ENCODE results near the gene ASB4.
"Not testable (repeated sequence)": the region's sequence is repeated elsewhere in the genome, so short reads cannot be mapped to it uniquely, and the experiment has no call there.

ASB4 gene

DNA sequence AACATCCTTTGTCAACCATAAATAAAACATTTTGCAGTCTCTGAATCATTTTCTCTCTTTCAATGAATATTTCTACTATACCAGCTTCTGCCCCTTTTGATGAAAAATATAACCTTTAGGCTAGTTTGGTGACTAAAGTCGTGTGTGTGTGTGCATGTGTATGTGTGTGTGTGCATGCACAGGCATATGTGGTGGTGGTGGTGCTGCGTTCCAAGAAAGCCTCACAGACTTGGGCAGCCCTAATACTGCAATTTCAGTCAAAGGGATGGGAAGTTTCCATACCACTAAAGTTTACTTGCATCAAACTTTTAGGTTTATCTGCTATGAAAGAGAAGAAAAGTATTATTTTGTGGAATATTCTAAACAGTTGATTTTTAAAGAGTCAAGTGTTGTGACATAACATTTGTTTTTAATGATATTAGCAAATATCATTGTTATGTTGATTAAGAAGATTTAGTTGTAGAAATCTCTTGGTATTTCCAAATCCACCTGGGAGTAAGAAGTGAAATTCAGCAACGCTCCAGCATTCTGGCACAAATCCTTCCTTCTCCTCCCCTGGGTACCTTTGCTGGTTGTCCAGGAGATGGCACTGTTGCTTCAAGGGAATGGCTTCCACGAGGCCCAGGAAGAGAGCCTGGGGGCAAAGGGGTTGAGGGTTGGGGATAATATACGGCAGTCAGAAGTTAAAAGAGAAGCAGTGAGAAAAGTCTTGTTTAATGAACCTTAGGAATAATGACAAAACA lies 41.5 kb downstream of the ASB4 start:
- peak; percentile 63 for DNase-seq (ENCODE audit: low read depth)

DNA sequence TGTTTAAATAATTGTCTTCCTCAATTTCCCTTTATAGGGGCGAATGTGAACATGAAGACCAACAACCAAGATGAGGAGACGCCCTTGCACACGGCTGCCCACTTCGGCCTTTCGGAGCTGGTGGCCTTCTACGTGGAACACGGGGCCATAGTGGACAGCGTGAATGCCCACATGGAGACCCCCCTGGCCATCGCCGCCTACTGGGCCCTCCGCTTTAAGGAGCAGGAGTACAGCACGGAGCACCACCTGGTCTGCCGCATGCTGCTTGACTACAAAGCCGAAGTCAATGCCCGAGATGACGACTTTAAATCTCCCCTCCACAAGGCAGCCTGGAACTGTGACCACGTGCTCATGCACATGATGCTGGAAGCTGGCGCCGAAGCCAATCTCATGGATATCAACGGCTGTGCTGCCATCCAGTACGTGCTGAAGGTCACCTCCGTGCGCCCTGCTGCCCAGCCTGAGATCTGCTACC lies 42.1 kb downstream of the ASB4 start:
- no peak for DNase-seq (ENCODE audit: low read depth)

DNA sequence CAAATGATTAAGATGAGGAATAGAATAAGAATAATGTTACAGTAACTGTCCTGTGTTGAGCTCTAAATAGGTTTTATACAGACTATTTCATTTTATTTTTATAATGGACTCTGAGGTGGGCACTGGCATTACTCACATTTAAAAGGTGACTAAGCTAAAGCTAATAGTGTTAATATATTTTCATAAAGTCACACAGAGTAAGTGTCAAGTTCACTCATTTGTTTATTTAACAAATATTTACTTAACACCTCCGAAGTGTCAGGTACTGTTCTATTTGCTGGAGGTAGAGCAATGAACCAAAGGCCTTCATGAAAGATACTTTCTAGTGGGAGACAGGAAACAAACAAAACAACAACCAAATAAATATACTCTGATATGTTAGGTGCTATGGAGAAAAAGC lies 44.0 kb downstream of the ASB4 start:
- no peak for DNase-seq (ENCODE audit: low read depth)

DNA sequence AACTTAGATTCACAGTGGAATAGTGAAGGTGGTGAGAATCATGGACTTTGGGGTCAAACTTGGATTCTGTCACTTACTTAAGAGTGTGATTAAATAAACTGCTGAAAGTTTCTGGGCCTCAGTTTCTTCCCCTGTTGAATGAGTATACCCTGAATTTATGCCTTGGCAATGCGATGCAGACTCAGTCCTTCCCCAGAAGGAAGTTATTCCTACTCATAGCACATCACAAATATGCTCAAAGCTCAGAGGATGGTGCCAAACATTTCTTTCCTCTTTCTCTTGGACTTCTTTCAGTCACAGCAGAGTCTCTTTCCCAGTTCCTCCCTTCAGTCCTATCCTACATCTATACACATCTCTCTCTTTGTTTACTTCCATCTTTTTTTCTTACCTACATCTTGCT lies 45.1 kb downstream of the ASB4 start:
- DNase-seq (ENCODE audit: low read depth), result no peak

DNA sequence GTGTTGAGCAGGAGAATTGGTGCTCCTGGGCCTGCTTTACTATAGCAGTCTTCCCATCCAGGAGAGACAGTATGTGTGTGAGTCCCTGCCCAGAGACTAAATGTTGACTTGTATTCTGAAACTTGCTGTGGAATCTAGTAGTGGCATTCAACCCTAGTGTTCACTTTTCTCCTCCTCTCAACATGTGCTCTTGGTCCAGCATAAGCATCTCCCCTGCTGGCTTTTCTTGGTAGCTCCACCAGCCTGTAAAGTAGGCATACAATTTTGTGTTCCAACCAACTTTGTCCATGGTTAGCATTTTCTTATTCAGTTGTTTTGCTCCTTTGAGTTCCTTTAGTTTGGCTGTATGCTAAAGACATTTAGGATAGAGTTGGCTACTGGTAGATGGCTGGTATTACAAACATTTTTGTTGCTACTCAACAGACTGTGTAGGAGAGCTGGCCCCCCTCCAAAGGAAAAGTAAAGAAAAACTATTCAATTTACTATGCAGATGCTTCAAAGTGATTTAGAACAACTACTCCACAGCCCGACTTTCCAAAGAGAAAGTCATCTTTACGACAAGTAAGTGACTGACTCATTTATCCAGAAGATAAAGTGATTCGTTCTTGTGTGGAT lies 46.0 kb downstream of the ASB4 start:
- peak; percentile 6 for DNase-seq (ENCODE audit: low read depth)

DNA sequence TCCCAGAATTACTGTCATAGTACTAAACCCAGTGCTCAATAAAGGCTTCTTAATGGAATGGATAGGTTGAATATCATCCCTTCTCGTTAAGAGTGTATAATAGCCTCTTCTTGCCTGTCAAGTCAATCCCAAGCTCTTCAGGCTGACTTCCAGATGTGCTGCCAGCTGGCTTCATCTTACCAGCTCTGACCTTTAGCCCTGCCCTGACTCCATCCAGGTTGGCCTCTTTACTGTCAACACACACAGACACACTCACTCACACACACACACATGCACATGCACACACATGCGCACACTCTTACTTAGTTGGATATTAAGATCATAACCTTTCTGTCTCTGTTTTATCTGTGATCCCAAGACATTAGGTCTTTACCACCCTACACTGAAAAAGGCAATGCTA lies 49.1 kb downstream of the ASB4 start:
- DNase-seq (ENCODE audit: low read depth), result no peak

DNA sequence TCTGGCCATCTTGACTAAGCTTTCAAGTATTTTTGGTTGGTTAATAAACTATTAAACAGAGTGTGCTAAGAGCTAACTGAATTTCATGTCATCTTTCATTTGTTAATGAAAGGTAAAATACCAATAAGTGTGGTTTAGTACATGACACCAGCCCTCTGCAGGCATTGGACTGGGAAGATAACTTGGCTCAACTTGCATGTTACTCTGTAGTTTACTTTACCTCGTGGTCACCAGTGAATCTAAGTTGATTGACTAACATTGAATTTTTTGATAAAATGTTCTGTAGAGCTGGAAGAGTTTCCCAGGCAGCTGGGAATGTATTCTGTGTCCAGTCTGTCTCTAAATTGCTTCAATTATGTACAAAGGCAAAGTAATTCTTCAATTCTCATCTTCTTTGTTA lies 49.9 kb downstream of the ASB4 start:
- DNase-seq (ENCODE audit: low read depth), result no peak

DNA sequence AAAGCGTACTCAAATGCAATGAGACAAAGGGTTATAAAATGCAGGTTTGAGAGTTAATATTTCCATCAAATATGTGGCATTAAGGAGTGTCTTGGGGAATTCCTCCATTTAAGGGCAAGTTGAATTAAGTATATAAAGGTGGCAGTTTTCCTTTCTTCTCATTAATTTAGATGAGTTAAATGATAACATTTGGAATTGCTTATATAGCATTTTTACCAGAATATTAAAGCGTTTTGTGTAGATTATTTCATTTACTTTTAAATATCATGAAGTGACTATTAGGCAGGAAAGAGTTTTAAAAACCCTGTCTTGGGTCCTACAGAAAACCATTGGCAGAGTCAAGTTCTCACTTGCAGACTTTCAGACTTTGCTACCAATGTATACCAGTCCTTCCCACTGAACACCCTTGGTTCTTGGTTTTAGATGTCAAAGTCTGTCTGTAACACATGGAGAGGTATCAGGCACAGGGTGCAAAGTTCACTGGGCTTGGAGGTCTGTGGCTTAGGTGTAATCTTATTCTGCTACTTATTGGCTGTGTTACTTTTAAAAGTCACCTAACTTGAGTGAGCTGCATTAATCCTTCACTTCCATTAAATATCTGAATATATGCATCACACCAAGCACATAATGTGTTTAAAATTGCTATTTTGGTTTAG lies 51.0 kb downstream of the ASB4 start:
- DNase-seq (ENCODE audit: low read depth), result no peak

DNA sequence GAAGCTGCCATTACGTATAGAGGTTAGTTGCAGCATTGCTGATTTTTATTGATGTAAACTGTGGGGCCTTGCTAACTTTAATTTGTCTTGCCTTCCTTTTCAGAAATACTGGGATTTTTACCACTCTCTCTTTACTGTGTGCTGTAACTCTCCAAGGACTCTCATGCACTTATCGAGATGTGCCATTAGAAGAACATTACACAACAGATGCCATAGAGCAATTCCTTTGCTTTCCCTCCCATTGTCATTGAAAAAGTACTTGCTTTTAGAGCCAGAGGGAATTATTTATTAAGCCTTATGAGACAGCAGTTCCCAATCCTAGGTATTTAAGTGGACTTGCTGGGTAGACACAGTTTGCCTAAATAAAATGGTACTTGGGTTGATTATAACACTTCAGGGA lies 51.7 kb downstream of the ASB4 start:
- no peak for DNase-seq (ENCODE audit: low read depth)

DNA sequence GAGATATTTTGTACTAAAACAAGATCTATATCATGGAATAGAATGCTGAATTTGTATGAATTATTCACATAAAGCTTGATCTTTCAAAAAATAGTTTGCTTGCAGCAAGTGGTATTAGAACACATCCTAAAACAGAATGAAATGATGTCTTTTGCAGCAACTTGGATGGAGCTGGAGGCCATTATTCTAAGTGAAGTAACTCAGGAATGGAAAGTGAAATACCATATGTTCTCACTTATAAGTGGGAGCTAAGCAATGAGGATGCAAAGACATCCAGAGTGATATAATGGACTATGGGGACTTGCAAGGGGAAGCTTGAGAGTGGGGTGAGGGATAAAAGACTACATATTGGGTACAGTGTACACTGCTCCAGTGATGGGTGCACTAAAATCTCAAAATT lies 53.7 kb downstream of the ASB4 start:
- no peak for DNase-seq (ENCODE audit: low read depth)

DNA sequence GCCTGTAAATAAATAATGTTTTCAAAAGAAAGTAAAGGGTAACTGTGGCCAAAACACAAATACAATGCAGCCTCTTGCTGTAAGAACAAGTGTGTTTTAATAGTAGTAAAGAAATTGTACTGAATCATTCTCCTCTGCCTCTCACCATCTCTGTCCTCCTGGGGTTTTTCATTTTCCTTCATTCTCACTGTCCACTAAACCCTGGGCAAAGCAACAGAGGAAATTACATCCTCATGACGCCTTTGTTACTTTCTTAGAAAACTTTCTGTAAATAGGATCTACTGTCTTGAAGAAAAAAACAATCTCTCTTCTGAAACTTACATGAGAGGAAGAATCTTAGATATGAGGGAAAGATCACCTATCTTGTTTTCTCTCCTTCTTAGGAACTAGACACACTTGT lies 54.6 kb downstream of the ASB4 start:
- no peak for DNase-seq (ENCODE audit: low read depth)

DNA sequence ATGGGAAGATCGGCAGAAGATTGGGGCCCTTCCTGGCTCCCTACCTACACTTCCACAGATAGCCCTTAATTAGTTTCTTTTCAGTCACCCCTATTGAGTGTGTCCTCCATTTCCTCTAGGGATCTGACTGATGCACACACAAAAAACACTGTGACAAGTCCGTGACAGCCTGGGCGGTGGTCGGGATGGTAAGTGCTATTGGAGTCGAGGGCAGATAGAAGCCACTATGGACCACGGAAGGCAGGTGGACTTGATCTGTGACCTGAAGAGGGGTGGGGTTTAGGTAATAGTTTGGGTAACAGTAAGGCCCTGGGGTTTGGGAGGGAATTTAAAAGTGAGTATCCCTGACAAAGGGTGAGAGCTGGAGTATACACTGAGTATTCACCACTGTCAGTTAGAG lies 57.6 kb downstream of the ASB4 start:
- no peak for DNase-seq (ENCODE audit: low read depth)

DNA sequence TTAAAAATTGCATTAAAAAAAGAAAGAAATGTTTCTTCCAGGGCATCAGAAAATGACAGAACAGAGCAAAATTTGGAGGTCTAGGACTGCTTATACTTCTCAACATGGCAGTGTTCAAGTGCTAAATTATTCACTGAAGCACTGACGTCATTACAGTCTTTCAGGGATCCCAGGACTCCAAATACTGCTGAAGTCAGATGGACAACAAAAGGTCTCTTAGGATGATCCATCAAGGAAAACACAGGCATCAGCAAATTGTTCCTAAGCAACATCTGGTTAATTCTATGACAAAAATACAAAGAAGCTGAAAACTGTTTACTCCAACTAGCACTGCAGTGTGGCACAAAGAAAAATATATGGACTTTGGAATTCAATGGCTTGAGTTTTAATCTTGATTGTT lies 58.4 kb downstream of the ASB4 start:
- no peak for DNase-seq (ENCODE audit: low read depth)

DNA sequence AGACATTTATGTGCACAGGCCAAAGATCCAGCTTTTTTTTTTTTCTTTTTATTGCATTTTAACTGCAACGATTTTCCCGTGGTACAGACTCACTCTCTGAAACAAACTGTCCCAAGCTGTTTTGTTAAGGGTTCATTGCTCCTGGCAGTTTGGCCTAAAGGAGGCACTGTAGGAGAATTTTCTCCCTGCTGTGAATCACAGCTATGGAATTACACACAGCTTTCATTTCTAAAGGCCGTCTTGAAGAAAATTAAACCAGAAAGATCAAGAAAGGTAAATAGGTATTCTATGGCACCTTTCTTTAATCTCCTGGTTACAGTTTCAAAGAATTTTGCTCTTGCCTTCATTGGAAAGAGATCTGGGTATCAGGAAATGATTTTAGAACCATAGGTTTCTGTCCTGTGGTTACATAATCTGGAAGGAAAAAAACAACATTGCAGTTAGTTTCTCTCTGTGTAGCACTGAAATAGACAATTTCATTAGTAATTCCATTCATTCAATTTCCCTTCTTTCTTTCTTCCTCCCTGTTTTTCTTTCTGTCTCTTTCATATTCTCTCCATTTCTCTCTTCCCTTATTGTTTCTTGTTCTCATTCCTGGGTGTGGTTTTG lies 59.4 kb downstream of the ASB4 start:
- DNase-seq (ENCODE audit: low read depth), result peak; percentile 65

DNA sequence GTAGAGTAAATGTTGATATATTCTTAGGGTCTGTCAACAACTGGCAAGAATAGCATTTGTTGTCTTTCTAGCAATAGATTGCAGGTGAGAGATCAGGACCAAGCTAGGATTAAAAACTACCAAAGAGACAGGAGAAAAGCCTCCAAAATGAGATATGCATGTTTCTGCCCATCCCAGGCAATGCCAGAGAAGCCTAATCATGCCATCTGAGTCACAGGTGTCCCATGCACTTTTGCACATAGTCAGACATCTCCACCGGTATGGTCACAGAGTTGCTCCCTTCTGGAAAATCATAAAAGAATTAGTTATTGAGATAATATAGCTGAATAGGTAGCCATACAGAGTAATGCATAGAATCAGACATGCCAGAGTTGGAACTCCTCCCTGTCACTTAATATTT lies 59.9 kb downstream of the ASB4 start:
- DNase-seq (ENCODE audit: low read depth), result no peak

DNA sequence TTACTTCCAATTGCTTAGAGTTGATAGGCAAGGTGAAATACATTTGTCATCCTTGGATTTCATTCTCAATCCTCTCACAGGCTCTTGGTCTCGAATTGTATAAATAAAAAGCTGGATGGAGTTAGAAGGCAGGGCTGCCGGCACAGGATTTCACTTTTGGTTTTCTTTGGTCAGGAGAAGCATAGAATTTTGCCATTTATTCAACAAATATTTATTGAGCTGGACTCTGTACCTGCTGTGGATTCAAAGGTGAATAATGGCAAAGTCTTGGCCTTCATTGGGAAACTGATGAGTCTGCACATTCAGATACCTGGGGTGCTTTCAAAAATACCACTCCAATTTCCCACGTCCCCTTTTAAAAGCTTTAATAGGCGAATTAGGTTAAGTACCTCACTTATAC lies 60.9 kb downstream of the ASB4 start:
- DNase-seq (ENCODE audit: low read depth), result no peak

DNA sequence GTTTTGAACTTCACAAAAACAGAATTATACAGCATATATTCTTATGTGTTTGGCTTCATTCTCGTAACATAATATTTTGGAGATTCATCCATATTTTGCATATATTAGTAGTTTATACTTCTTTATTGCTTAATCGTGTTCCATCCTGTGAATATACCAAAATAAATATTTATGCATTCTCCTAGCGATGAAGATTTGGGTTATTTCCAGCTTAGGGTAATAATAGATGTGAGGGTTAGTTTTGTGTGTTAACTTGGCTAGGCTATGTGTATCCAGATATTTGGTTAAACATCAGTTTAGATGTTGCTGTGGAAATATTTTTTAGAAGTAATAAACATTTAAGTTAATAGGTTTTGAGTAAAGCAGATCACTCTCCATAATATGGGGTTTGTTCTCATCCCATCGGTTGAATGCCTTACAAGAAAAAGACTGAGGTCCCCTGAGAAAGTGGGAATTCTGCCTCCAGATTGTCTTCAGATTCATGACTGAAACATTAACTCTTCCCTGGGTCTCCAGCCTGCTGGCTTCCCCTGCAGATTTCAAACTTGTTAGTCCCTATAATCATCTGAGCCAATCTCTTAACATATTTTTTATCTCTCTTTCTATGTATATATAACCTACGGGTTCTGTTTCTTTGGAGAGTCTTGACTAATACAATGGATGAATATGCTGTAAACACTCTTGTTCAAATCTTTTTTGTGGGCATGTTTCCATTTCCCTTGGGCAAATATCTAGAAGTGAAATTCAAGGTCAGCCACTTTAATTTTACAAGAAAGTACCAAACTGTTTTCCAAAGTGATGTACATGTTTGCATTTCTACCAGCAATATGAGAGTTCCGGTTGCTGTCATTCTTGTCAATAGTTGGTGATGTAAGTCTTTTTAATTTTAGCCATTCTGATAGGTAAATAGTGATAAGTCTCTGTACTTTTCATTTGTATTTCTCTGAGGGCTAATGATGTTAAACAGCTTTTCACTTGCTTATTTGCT lies 61.9 kb downstream of the ASB4 start:
- no peak for DNase-seq (ENCODE audit: low read depth)

DNA sequence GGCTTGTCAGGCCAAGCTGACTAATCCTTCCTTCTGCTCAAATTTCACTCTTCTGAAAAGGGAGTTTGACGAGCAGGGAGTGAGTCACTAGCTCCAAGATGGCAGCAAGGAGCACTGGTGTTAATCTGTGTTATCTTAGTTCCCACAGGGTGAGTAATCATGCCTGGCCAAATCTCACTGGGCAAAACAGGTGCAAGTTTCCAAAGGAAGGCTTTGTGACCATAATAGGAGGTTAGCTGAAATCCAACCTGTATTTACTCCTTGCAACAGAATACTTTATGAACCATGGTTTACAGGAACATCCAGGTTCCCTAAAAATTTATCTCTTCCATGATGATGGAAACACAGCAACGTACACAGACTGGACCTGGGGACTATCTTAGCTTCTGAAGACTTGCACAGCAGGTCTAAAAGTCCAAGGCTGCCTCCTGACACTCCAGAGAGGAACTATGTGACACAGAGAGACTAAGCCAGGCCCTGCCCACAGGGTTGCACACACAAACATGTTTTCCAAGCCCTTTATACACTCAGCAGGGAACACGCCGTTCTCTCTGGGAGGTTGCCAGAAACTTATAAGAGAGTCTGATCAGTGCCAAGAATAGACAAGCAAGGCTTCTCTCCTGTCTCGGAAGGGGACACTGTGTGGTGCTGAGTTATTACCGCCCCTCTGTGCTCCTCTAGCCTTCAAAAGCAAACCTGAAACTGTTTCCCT lies 64.2 kb downstream of the ASB4 start:
- DNase-seq (ENCODE audit: low read depth), result peak; percentile 81

DNA sequence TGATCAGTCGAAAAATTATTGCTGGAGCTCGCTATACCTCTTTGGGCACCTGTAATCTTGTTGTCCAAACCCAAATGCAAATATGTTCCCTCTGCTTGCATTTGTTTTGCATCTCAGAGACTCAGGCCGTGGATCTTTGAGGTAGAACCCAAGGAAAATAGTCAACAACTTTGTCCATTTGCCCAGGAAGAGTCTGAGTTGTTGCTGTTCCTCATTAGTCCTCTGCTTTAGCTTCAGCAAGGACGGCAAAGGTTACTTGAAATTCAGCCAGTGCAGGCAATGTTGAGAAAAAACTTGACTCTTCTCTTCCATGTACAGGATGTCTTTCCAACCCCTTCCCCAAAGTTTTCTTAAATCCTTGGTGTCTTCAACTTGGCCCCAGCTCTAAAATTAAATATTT lies 64.8 kb downstream of the ASB4 start:
- DNase-seq (ENCODE audit: low read depth), result no peak

DNA sequence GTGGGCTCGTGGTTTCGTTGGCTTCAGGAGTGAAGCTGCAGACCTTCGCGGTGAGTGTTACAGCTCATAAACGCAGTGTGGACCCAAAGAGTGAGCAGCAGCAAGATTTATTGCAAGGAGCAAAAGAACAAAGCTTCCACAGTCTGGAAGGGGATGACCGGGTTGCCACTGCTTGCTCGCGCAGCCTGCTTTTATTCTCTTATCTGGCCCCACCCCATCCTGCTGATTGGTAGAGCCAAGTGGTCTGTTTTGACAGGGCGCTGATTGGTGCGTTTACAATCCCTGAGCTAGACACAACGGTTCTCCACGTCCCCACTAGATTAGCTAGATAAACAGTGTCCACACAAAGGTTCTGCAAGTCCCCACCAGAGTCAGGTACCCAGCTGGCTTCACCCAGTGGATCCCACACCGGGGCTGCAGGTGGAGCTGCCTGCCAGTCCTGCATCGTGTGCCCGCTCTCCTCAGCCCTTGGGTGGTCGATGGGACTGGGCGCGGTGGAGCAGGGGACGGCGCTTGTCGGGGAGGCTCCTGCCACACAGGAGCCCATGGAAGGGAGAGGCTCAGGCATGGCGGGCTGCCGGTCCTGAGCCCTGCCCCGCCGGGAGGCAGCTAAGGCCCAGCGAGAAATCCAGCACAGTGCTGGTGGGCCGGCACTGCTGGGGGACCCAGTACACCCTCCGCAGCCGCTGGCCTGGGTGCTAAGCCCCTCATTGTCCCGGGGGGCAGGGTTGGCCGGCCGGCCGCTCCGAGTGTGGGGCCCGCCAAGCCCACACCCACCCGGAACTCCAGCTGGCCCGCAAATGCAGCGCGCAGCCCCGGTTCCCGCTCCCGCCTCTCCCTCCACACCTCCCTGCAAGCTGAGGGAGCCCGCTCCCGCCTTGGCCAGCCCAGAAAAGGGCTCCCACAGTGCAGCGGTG lies 66.5 kb downstream of the ASB4 start:
- DNase-seq (ENCODE audit: low read depth), result not testable (repeated sequence)
